OCI-LY3 (cell line): ENCODE measurements around the gene DHX57.

ENCODE experiments used
- CTCF ChIP-seq: fragments of 200-600, 300-600 bp; sonication (generic); IDR thresholded peaks from 2 replicates; pipeline ENCODE4 v1.5.1; 2014; ENCODE audit warnings: antibody characterized with exemption, low read length, low read depth
- EZH2phosphoT487 ChIP-seq: fragments of 200-600 bp; shearing (Covaris generic); IDR thresholded peaks from 2 replicates; pipeline ENCODE4 v1.6.1; 2018; ENCODE audit warnings: antibody characterized with exemption, mixed run types, low read depth

GRCh38 chr2:38871432-38871831 is 4.3 kb downstream of the DHX57 start:
- no peak for TF ChIP-seq CTCF
- no peak for TF ChIP-seq EZH2phosphoT487
